WTC11 (cell line): ENCODE results near the gene VIM. TPM values are rescaled to one million over a fixed set of nuclear protein-coding genes. Genes with fewer than 3 reads are reported as not detected.

Experiments
- ATAC-seq: fragments of 200-7000 bp; cut with Tn5 transposase; 2 replicates; pipeline ENCODE4 v1.10.0; 2021; ENCODE audit warnings: mild to moderate bottlenecking, moderate library complexity
- CTCF ChIA-PET: fragments of 300-600 bp; sonication (Branson Sonifier 250); formaldehyde crosslinking; loops from one replicate; lab custom pipeline; 2021; ENCODE audit warnings: antibody characterized with exemption; lab: Charles Lee
- POLR2A ChIA-PET: fragments of 350-600 bp; sonication (Branson Sonifier 250); formaldehyde crosslinking; loops from one replicate; lab custom pipeline; 2021; ENCODE audit warnings: antibody characterized with exemption; lab: Charles Lee
- DNase-seq: peaks from one replicate; pipeline ENCODE4 v3.0.0; 2021; ENCODE audit warnings: low spot score
- H3K27ac Mint-ChIP-seq: 2 replicates; pipeline ENCODE4 v1.8.0; 2021; ENCODE audit warnings: mixed read lengths
- H3K27me3 Mint-ChIP-seq: 2 replicates; pipeline ENCODE4 v1.8.0; 2021; ENCODE audit warnings: low read depth, mild to moderate bottlenecking, moderate library complexity, mixed read lengths
- H3K36me3 Mint-ChIP-seq: 2 replicates; pipeline ENCODE4 v1.8.0; 2021; ENCODE audit warnings: mixed read lengths
- H3K4me1 Mint-ChIP-seq: 2 replicates; pipeline ENCODE4 v1.8.0; 2022; ENCODE audit warnings: mixed read lengths
- H3K4me3 Mint-ChIP-seq: 2 replicates; pipeline ENCODE4 v1.8.0; 2021; ENCODE audit warnings: mild to moderate bottlenecking, moderate library complexity, mixed read lengths
- H3K9me3 Mint-ChIP-seq: 2 replicates; pipeline ENCODE4 v1.8.0; 2021; ENCODE audit warnings: mixed read lengths
- ATF1 ChIP-seq: sonication (generic); formaldehyde crosslinking; IDR thresholded peaks from 2 replicates; pipeline ENCODE4 v1.8.1; 2023; ENCODE audit warnings: mild to moderate bottlenecking, moderate library complexity, missing genetic modification reagents
- ATF3 ChIP-seq: sonication (generic); formaldehyde crosslinking; conservative IDR thresholded peaks from 2 replicates; pipeline ENCODE4 v1.8.1; 2022; ENCODE audit warnings: mild to moderate bottlenecking, missing genetic modification reagents
- CREM ChIP-seq: sonication (generic); formaldehyde crosslinking; IDR thresholded peaks from 2 replicates; pipeline ENCODE4 v1.8.1; 2022; ENCODE audit warnings: mild to moderate bottlenecking, missing genetic modification reagents, moderate library complexity
- ESRRA ChIP-seq: sonication (generic); formaldehyde crosslinking; IDR thresholded peaks from 2 replicates; pipeline ENCODE4 v1.8.1; 2022; ENCODE audit warnings: mild to moderate bottlenecking, missing genetic modification reagents, borderline replicate concordance
- ETV6 ChIP-seq: sonication (generic); formaldehyde crosslinking; IDR thresholded peaks from 2 replicates; pipeline ENCODE4 v1.8.1; 2022; ENCODE audit warnings: mild to moderate bottlenecking, missing genetic modification reagents
- GABPB1 ChIP-seq: sonication (generic); formaldehyde crosslinking; IDR thresholded peaks from 2 replicates; pipeline ENCODE4 v1.8.1; 2023; ENCODE audit warnings: mild to moderate bottlenecking, missing genetic modification reagents
- JUN ChIP-seq: sonication (generic); formaldehyde crosslinking; IDR thresholded peaks from 2 replicates; pipeline ENCODE4 v1.8.0; 2023; ENCODE audit warnings: mild to moderate bottlenecking, missing genetic modification reagents
- NR3C1 ChIP-seq: sonication (generic); formaldehyde crosslinking; conservative IDR thresholded peaks from 2 replicates; pipeline ENCODE4 v1.8.1; 2023; ENCODE audit warnings: low read depth, mild to moderate bottlenecking, missing genetic modification reagents
- PRRX2 ChIP-seq: fragments of 250-450 bp; sonication (Bioruptor Pico); IDR thresholded peaks from 2 replicates; pipeline ENCODE4 v1.8.0; 2021; ENCODE audit warnings: mild to moderate bottlenecking
- TEAD1 ChIP-seq: sonication (generic); formaldehyde crosslinking; IDR thresholded peaks from 2 replicates; pipeline ENCODE4 v1.8.0; 2022; ENCODE audit warnings: mild to moderate bottlenecking, missing genetic modification reagents
- ZNF219 ChIP-seq: sonication (generic); formaldehyde crosslinking; IDR thresholded peaks from 2 replicates; pipeline ENCODE4 v1.8.0; 2023; ENCODE audit warnings: missing genetic modification reagents, mild to moderate bottlenecking, borderline replicate concordance
- ZNF532 ChIP-seq: fragments of 250-450 bp; sonication (Bioruptor Pico); IDR thresholded peaks from 2 replicates; pipeline ENCODE4 v1.9.0; 2021; ENCODE audit warnings: mild to moderate bottlenecking, borderline replicate concordance
- ZNF671 ChIP-seq: fragments of 250-450 bp; sonication (Bioruptor Pico); IDR thresholded peaks from 2 replicates; pipeline ENCODE4 v1.8.0; 2021; ENCODE audit warnings: mild to moderate bottlenecking
- total RNA-seq: library from RNA; stranded (reverse); gene quantifications from 3 replicates; pipeline ENCODE4 v1.2.3, GENCODE V29; 2021
- TF ChIP-seq, protein P1 (sequence below): sonication (generic); formaldehyde crosslinking; IDR thresholded peaks from 2 replicates; pipeline ENCODE4 v1.8.1; 2023; ENCODE audit warnings: mild to moderate bottlenecking, missing genetic modification reagents, moderate library complexity
- TF ChIP-seq, protein P2 (sequence below): sonication (generic); formaldehyde crosslinking; IDR thresholded peaks from 2 replicates; pipeline ENCODE4 v1.8.1; 2023; ENCODE audit warnings: mild to moderate bottlenecking, missing genetic modification reagents, borderline replicate concordance
- TF ChIP-seq, protein P3 (sequence below): sonication (generic); formaldehyde crosslinking; IDR thresholded peaks from 2 replicates; pipeline ENCODE4 v1.8.0; 2022; ENCODE audit warnings: mild to moderate bottlenecking, missing genetic modification reagents
- TF ChIP-seq, protein P4 (sequence below): fragments of 200-600 bp; IDR thresholded peaks from 2 replicates; pipeline ENCODE4 v1.8.0; 2022; ENCODE audit warnings: antibody characterized with exemption

VIM gene
- total RNA-seq, 1 experiment from 2014 or later, result 74.1 TPM

DNA sequence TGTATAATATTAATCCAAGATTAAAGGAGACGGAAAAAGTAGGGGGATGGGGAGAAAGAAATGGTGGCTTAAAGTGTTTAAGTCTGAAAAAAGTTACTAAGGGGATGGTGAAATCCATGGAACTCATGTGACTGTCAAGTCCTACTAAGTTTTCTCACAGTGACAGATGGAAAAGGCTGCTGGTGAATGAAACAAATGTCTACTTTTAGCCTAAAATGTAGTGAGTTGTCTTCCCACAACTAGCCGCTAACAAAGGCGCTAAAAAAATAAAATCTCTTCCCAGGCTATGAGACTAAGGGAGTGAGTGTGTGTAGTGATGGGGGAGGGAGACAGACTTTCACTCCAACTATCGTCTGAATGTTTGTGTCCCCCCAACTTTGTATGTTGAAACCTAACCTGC lies 12.6 kb downstream of the VIM start:
- peaks cover 14% of the 10 kb centered on the region for H3K9me3 Mint-ChIP-seq
- DNase-seq (no peak), ATAC-seq (no peak)
- no peaks in the 10 kb centered on the region for H3K4me1 Mint-ChIP-seq
- H3K27ac Mint-ChIP-seq, result no peak overlapping the region
- no peaks in the 10 kb centered on the region for H3K27me3 Mint-ChIP-seq
- CTCF ChIA-PET, result interaction anchor here (1.2 to 2.4 kb wide), 2 partner anchors 10 kb away, joined by 5 to 8 read pairs; no protein-coding TSS in a partner anchor
- peaks cover 7% of the 10 kb centered on the region for H3K36me3 Mint-ChIP-seq
- TF ChIP-seq JUN (CRISPR knock-in tag), result no peak
- TF ChIP-seq ZNF532 (CRISPR knock-in tag), result no peak
- TF ChIP-seq ETV6, result no peak
- TF ChIP-seq ATF3 (CRISPR knock-in tag), result no peak
- POLR2A ChIA-PET, result no interaction called here
- H3K4me3 Mint-ChIP-seq, result no peak overlapping the region

DNA sequence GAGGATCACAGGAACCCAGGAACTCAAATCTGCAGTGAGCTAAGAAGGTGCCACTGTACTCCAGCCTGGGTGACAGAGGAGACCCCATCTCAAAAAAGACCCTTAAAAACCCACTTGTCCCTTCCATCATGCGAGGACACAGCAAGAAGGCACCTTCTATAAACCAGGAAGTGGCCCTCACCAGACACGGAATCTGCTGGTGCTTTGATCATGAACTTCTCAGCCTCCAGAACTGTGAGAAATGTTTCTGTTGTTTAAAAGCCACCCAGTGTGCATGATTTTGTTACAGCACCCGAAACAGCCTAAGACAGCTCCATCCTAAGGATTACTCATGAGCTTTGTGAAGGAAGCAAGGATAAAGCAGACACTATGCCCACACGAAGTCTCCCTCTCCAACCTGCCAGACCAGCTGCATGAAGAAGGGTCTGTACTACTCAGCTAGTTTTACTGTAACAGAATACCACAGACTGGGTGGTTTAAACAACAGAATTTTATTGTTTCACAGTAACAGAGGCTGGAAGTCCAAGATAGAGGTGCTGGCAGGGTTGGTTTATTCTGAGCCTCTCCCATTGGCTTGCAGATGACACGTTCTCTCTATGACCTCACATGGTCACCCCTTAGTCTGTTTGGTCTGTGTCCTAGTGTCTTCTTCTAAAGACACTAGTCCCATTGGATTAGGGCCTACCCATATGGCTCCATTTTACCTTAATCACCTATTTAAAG lies 13.7 kb downstream of the VIM start:
- peaks cover 9% of the 10 kb centered on the region for H3K36me3 Mint-ChIP-seq
- no peak for TF ChIP-seq ATF1 (CRISPR knock-in tag)
- no peak for TF ChIP-seq TEAD1 (CRISPR knock-in tag)
- TF ChIP-seq, protein P1, sequence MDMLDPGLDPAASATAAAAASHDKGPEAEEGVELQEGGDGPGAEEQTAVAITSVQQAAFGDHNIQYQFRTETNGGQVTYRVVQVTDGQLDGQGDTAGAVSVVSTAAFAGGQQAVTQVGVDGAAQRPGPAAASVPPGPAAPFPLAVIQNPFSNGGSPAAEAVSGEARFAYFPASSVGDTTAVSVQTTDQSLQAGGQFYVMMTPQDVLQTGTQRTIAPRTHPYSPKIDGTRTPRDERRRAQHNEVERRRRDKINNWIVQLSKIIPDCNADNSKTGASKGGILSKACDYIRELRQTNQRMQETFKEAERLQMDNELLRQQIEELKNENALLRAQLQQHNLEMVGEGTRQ (CRISPR knock-in tag), result no peak
- no peak for TF ChIP-seq CREM (CRISPR knock-in tag)
- TF ChIP-seq GABPB1 (CRISPR knock-in tag), result no peak
- DNase-seq (no peak), ATAC-seq (no peak)
- peaks cover 23% of the 10 kb centered on the region for H3K9me3 Mint-ChIP-seq
- POLR2A ChIA-PET, result no interaction called here
- H3K27me3 Mint-ChIP-seq, result no peaks in the 10 kb centered on the region
- H3K4me3 Mint-ChIP-seq, result no peak overlapping the region
- no peak overlapping the region for H3K27ac Mint-ChIP-seq
- no peaks in the 10 kb centered on the region for H3K4me1 Mint-ChIP-seq
- CTCF ChIA-PET, result interaction anchor here (0.6 to 2.4 kb wide), 2 partner anchors 11 to 800 kb away, joined by 5 to 8 read pairs; no protein-coding TSS in a partner anchor

- no peaks in the 10 kb centered on the region for H3K4me1 Mint-ChIP-seq
- DNase-seq, result no peak
- peaks cover 23% of the 10 kb centered on the region for H3K36me3 Mint-ChIP-seq
- ChIA-PET CTCF (interaction anchor here (1.4 kb wide), 1 partner anchor 14 kb away, joined by 4 read pairs; no protein-coding TSS in a partner anchor), POLR2A (no interaction called here)
- ATAC-seq, result no peak
- no peak overlapping the region for H3K27ac Mint-ChIP-seq
- no peak overlapping the region for H3K4me3 Mint-ChIP-seq
- peaks cover 6% of the 10 kb centered on the region; the same call in 1 of the 2 replicates for H3K27me3 Mint-ChIP-seq
- H3K9me3 Mint-ChIP-seq, result peaks cover 40% of the 10 kb centered on the region
- TF ChIP-seq, protein P2, sequence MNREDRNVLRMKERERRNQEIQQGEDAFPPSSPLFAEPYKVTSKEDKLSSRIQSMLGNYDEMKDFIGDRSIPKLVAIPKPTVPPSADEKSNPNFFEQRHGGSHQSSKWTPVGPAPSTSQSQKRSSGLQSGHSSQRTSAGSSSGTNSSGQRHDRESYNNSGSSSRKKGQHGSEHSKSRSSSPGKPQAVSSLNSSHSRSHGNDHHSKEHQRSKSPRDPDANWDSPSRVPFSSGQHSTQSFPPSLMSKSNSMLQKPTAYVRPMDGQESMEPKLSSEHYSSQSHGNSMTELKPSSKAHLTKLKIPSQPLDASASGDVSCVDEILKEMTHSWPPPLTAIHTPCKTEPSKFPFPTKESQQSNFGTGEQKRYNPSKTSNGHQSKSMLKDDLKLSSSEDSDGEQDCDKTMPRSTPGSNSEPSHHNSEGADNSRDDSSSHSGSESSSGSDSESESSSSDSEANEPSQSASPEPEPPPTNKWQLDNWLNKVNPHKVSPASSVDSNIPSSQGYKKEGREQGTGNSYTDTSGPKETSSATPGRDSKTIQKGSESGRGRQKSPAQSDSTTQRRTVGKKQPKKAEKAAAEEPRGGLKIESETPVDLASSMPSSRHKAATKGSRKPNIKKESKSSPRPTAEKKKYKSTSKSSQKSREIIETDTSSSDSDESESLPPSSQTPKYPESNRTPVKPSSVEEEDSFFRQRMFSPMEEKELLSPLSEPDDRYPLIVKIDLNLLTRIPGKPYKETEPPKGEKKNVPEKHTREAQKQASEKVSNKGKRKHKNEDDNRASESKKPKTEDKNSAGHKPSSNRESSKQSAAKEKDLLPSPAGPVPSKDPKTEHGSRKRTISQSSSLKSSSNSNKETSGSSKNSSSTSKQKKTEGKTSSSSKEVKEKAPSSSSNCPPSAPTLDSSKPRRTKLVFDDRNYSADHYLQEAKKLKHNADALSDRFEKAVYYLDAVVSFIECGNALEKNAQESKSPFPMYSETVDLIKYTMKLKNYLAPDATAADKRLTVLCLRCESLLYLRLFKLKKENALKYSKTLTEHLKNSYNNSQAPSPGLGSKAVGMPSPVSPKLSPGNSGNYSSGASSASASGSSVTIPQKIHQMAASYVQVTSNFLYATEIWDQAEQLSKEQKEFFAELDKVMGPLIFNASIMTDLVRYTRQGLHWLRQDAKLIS (CRISPR knock-in tag), result no peak
- no peak for TF ChIP-seq TEAD1 (CRISPR knock-in tag)
- TF ChIP-seq, protein P3, sequence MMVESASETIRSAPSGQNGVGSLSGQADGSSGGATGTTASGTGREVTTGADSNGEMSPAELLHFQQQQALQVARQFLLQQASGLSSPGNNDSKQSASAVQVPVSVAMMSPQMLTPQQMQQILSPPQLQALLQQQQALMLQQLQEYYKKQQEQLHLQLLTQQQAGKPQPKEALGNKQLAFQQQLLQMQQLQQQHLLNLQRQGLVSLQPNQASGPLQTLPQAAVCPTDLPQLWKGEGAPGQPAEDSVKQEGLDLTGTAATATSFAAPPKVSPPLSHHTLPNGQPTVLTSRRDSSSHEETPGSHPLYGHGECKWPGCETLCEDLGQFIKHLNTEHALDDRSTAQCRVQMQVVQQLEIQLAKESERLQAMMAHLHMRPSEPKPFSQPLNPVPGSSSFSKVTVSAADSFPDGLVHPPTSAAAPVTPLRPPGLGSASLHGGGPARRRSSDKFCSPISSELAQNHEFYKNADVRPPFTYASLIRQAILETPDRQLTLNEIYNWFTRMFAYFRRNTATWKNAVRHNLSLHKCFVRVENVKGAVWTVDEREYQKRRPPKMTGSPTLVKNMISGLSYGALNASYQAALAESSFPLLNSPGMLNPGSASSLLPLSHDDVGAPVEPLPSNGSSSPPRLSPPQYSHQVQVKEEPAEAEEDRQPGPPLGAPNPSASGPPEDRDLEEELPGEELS (CRISPR knock-in tag), result no peak
- TF ChIP-seq ZNF219 (CRISPR knock-in tag), result no peak
- no peak for TF ChIP-seq ESRRA (CRISPR knock-in tag)
- no peak for TF ChIP-seq PRRX2
- TF ChIP-seq ZNF671 (CRISPR knock-in tag), result no peak
- TF ChIP-seq, protein P4, sequence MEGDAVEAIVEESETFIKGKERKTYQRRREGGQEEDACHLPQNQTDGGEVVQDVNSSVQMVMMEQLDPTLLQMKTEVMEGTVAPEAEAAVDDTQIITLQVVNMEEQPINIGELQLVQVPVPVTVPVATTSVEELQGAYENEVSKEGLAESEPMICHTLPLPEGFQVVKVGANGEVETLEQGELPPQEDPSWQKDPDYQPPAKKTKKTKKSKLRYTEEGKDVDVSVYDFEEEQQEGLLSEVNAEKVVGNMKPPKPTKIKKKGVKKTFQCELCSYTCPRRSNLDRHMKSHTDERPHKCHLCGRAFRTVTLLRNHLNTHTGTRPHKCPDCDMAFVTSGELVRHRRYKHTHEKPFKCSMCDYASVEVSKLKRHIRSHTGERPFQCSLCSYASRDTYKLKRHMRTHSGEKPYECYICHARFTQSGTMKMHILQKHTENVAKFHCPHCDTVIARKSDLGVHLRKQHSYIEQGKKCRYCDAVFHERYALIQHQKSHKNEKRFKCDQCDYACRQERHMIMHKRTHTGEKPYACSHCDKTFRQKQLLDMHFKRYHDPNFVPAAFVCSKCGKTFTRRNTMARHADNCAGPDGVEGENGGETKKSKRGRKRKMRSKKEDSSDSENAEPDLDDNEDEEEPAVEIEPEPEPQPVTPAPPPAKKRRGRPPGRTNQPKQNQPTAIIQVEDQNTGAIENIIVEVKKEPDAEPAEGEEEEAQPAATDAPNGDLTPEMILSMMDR, result no peak
- no peak for TF ChIP-seq NR3C1 (CRISPR knock-in tag)
Observed at GRCh38 chr10:17244700-17245365, 16.8 kb downstream of the VIM start.
